WTC11 (cell line): ENCODE results near the gene ABCA5.

ENCODE experiments used
- AR ChIP-seq: fragments of 250-450 bp; sonication (Bioruptor Pico); IDR thresholded peaks from 2 replicates; pipeline ENCODE4 v1.9.0; 2021; ENCODE audit warnings: mild to moderate bottlenecking
- ELF4 ChIP-seq: sonication (generic); formaldehyde crosslinking; IDR thresholded peaks from 2 replicates; pipeline ENCODE4 v1.8.1; 2022; ENCODE audit warnings: low read depth, mild to moderate bottlenecking, moderate library complexity, missing genetic modification reagents
- EMX1 ChIP-seq: fragments of 250-450 bp; sonication (Bioruptor Pico); IDR thresholded peaks from 2 replicates; pipeline ENCODE4 v1.8.0; 2021; ENCODE audit warnings: mild to moderate bottlenecking
- JUN ChIP-seq: sonication (generic); formaldehyde crosslinking; IDR thresholded peaks from 2 replicates; pipeline ENCODE4 v1.8.0; 2023; ENCODE audit warnings: mild to moderate bottlenecking, missing genetic modification reagents
- NR1H2 ChIP-seq: sonication (generic); formaldehyde crosslinking; IDR thresholded peaks from 2 replicates; pipeline ENCODE4 v1.9.0; 2021; ENCODE audit warnings: mild to moderate bottlenecking, moderate library complexity, missing genetic modification reagents
- NR3C1 ChIP-seq: sonication (generic); formaldehyde crosslinking; conservative IDR thresholded peaks from 2 replicates; pipeline ENCODE4 v1.8.1; 2023; ENCODE audit warnings: low read depth, mild to moderate bottlenecking, missing genetic modification reagents
- TEAD4 ChIP-seq: sonication (generic); formaldehyde crosslinking; IDR thresholded peaks from 2 replicates; pipeline ENCODE4 v1.8.0; 2022; ENCODE audit warnings: mild to moderate bottlenecking, missing genetic modification reagents
- ZBTB21 ChIP-seq: sonication (generic); formaldehyde crosslinking; IDR thresholded peaks from 2 replicates; pipeline ENCODE4 v1.8.1; 2023; ENCODE audit warnings: mild to moderate bottlenecking, missing genetic modification reagents, borderline replicate concordance
- ZNF281 ChIP-seq: sonication (generic); formaldehyde crosslinking; IDR thresholded peaks from 2 replicates; pipeline ENCODE4 v1.8.0; 2023; ENCODE audit warnings: mild to moderate bottlenecking, missing genetic modification reagents
- ZNF416 ChIP-seq: fragments of 250-450 bp; sonication (Bioruptor Pico); IDR thresholded peaks from 2 replicates; pipeline ENCODE4 v1.9.0; 2021; ENCODE audit warnings: mild to moderate bottlenecking, inconsistent platforms
- TF ChIP-seq, protein P1 (sequence below): fragments of 200-600 bp; IDR thresholded peaks from 2 replicates; pipeline ENCODE4 v1.8.0; 2022; ENCODE audit warnings: antibody characterized with exemption
- TF ChIP-seq, protein P2 (sequence below): sonication (generic); formaldehyde crosslinking; IDR thresholded peaks from 2 replicates; pipeline ENCODE4 v1.8.0; 2022; ENCODE audit warnings: missing genetic modification reagents

DNA sequence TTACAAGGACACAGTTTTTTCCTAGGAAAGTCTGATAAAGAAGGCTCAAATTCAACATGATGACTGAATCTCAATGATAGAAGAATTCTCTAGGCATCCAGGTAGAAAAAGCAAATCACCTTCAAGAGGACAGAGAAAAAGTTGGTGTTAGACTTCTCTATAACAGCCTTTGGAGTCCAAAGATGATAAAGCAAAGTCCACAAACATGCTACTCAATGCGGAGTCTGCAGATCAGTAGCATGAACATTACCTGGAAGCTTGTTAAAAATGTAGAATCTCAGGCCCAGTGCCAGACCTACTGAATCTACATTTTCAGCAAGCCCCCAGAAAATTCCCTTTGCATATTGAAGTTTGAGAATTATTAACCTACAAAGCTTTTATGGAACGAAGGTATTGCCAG is 46.1 kb upstream of the ABCA5 start:
- no peak for TF ChIP-seq NR3C1 (CRISPR knock-in tag)
- TF ChIP-seq, protein P1, sequence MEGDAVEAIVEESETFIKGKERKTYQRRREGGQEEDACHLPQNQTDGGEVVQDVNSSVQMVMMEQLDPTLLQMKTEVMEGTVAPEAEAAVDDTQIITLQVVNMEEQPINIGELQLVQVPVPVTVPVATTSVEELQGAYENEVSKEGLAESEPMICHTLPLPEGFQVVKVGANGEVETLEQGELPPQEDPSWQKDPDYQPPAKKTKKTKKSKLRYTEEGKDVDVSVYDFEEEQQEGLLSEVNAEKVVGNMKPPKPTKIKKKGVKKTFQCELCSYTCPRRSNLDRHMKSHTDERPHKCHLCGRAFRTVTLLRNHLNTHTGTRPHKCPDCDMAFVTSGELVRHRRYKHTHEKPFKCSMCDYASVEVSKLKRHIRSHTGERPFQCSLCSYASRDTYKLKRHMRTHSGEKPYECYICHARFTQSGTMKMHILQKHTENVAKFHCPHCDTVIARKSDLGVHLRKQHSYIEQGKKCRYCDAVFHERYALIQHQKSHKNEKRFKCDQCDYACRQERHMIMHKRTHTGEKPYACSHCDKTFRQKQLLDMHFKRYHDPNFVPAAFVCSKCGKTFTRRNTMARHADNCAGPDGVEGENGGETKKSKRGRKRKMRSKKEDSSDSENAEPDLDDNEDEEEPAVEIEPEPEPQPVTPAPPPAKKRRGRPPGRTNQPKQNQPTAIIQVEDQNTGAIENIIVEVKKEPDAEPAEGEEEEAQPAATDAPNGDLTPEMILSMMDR = no peak
- no peak for TF ChIP-seq NR1H2
- no peak for TF ChIP-seq ZNF416 (CRISPR knock-in tag)
- no peak for TF ChIP-seq JUN (CRISPR knock-in tag)
- TF ChIP-seq ELF4 = no peak
- TF ChIP-seq ZNF281 (CRISPR knock-in tag) = no peak
- TF ChIP-seq AR (CRISPR knock-in tag) = no peak
- no peak for TF ChIP-seq EMX1 (CRISPR knock-in tag)
- no peak for TF ChIP-seq ZBTB21 (CRISPR knock-in tag)
- TF ChIP-seq, protein P2, sequence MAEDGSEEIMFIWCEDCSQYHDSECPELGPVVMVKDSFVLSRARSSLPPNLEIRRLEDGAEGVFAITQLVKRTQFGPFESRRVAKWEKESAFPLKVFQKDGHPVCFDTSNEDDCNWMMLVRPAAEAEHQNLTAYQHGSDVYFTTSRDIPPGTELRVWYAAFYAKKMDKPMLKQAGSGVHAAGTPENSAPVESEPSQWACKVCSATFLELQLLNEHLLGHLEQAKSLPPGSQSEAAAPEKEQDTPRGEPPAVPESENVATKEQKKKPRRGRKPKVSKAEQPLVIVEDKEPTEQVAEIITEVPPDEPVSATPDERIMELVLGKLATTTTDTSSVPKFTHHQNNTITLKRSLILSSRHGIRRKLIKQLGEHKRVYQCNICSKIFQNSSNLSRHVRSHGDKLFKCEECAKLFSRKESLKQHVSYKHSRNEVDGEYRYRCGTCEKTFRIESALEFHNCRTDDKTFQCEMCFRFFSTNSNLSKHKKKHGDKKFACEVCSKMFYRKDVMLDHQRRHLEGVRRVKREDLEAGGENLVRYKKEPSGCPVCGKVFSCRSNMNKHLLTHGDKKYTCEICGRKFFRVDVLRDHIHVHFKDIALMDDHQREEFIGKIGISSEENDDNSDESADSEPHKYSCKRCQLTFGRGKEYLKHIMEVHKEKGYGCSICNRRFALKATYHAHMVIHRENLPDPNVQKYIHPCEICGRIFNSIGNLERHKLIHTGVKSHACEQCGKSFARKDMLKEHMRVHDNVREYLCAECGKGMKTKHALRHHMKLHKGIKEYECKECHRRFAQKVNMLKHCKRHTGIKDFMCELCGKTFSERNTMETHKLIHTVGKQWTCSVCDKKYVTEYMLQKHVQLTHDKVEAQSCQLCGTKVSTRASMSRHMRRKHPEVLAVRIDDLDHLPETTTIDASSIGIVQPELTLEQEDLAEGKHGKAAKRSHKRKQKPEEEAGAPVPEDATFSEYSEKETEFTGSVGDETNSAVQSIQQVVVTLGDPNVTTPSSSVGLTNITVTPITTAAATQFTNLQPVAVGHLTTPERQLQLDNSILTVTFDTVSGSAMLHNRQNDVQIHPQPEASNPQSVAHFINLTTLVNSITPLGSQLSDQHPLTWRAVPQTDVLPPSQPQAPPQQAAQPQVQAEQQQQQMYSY (CRISPR knock-in tag) = no peak
- no peak for TF ChIP-seq TEAD4 (CRISPR knock-in tag)
